H1 (cell line): ENCODE results near the gene MYO5A. TPM values are rescaled to one million over a fixed set of nuclear protein-coding genes. Genes with fewer than 3 reads are reported as not detected.

Source experiments
- CTCF ChIA-PET: fragments of 300-600 bp; sonication (Branson Sonifier 250); formaldehyde crosslinking; loops from one replicate; lab custom pipeline; 2021; ENCODE audit not compliant: partially characterized antibody; lab: Charles Lee
- POLR2A ChIA-PET: fragments of 300-600 bp; sonication (Branson Sonifier 250); formaldehyde crosslinking; loops from one replicate; lab custom pipeline; 2021; ENCODE audit warnings: inconsistent platforms; ENCODE audit not compliant: partially characterized antibody; lab: Charles Lee
- DNase-seq, 2 experiments: peaks; one replicate each; pipeline versions ENCODE4 v3.0.0 to v3.0.0-alpha.2; 2010 to 2022; ENCODE audit warnings: low spot score in 2 of 2, low read depth in 1 of 2, mixed read lengths in 1 of 2
- FAIRE-seq: peaks from 2 replicates; lab custom pipeline; 2011; peaks lifted over from hg19 to GRCh38; lab: Jason Lieb, UNC
- H2AFZ ChIP-seq: 2 replicates; pipeline ENCODE4 v1.8.1; 2012; ENCODE audit warnings: low read length, inconsistent platforms
- H2AK5ac ChIP-seq: 2 replicates; pipeline ENCODE4 v1.6.1; 2013; ENCODE audit warnings: low read depth, low read length
- H2BK120ac ChIP-seq: replicated peaks from 2 replicates; pipeline ENCODE3; 2013; ENCODE audit warnings: low read depth, low read length, inconsistent platforms
- H2BK12ac ChIP-seq: 2 replicates; pipeline ENCODE4 v1.6.1; 2013; ENCODE audit warnings: low read depth, low read length
- H2BK15ac ChIP-seq: 2 replicates; pipeline ENCODE4 v1.6.1; 2013; ENCODE audit warnings: low read length
- H2BK20ac ChIP-seq: 2 replicates; pipeline ENCODE4 v1.6.1; 2013; ENCODE audit warnings: low read length
- H2BK5ac ChIP-seq: 2 replicates; pipeline ENCODE4 v1.6.1; 2013; ENCODE audit warnings: low read depth, low read length
- H3K14ac ChIP-seq: 2 replicates; pipeline ENCODE4 v1.6.1; 2013; ENCODE audit warnings: inconsistent platforms; ENCODE audit not compliant: insufficient read length
- H3K18ac ChIP-seq: 2 replicates; pipeline ENCODE4 v1.6.1; 2013; ENCODE audit warnings: low read length; ENCODE audit errors: extremely low read depth
- H3K23ac ChIP-seq: 2 replicates; pipeline ENCODE4 v1.6.1; 2013; ENCODE audit warnings: inconsistent platforms; ENCODE audit not compliant: insufficient read length
- H3K23me2 ChIP-seq: 2 replicates; pipeline ENCODE4 v1.6.1; 2013; ENCODE audit warnings: low read depth, low read length
- H3K27ac ChIP-seq: 2 replicates; pipeline ENCODE4 v1.6.1; 2011; ENCODE audit warnings: low read depth, low read length, inconsistent platforms
- H3K27me3 ChIP-seq, 4 experiments: replicated peaks in 1 of 4; 1 replicate in 1 of 4; 2 replicates in 3 of 4; pipeline versions ENCODE4 v1.6.1 to v1.8.1; 2011 to 2013; ENCODE audit warnings: low read length in 3 of 4, mild to moderate bottlenecking in 3 of 4, inconsistent platforms in 2 of 4, mixed read lengths in 2 of 4, moderate library complexity in 1 of 4; ENCODE audit not compliant: control insufficient read depth in 3 of 4, insufficient read depth in 3 of 4; ENCODE audit errors: extremely low read depth in 1 of 4
- H3K36me3 ChIP-seq, 4 experiments: 2 replicates each; pipeline versions ENCODE4 v1.6.1 to v1.8.1; 2011 to 2013; ENCODE audit warnings: mild to moderate bottlenecking in 4 of 4, low read length in 3 of 4, moderate library complexity in 2 of 4, control low read depth in 1 of 4, inconsistent platforms in 1 of 4; ENCODE audit not compliant: insufficient read depth in 4 of 4, control insufficient read depth in 2 of 4
- H3K4ac ChIP-seq: replicated peaks from 2 replicates; pipeline ENCODE3; 2013; ENCODE audit warnings: low read length, low read depth, mixed read lengths, inconsistent platforms; ENCODE audit not compliant: insufficient read length
- H3K4me1 ChIP-seq, 4 experiments: replicated peaks in 1 of 4; 1 replicate in 1 of 4; 2 replicates in 3 of 4; pipeline versions ENCODE4 v1.6.1 to v1.8.1; 2011 to 2013; ENCODE audit warnings: low read length in 3 of 4, inconsistent platforms in 2 of 4, mixed read lengths in 1 of 4; ENCODE audit not compliant: insufficient read depth in 4 of 4, control insufficient read depth in 3 of 4
- H3K4me2 ChIP-seq, 2 experiments: 2 replicates each; pipeline versions ENCODE4 v1.6.1 to v1.8.1; 2011 to 2013; ENCODE audit warnings: low read depth in 2 of 2, low read length in 2 of 2, control low read depth in 1 of 2, inconsistent platforms in 1 of 2, mild to moderate bottlenecking in 1 of 2; ENCODE audit not compliant: insufficient read depth in 1 of 2
- H3K4me3 ChIP-seq, 4 experiments: fragments of 200-600, 300-600 bp in 1 of 4; sonication (generic), shearing (Covaris generic), sonication (Bioruptor Twin) in 1 of 4; 2 replicates each; pipeline versions ENCODE4 v1.5.1 to v1.8.1; 2011 to 2016; ENCODE audit warnings: low read length in 4 of 4, low read depth in 3 of 4, control low read depth in 2 of 4, inconsistent platforms in 2 of 4, mild to moderate bottlenecking in 2 of 4, mixed read lengths in 1 of 4, moderate library complexity in 1 of 4; ENCODE audit not compliant: insufficient read depth in 2 of 4; ENCODE audit errors: extremely low read depth in 1 of 4
- H3K56ac ChIP-seq: replicated peaks from 2 replicates; pipeline ENCODE3; 2013; ENCODE audit warnings: low read depth, mild to moderate bottlenecking, mixed read lengths, low read length, inconsistent platforms; ENCODE audit not compliant: insufficient read length
- H3K79me1 ChIP-seq: 2 replicates; pipeline ENCODE4 v1.6.1; 2013; ENCODE audit warnings: low read depth, low read length, control low read depth
- H3K79me2 ChIP-seq, 2 experiments: 2 replicates each; pipeline versions ENCODE4 v1.6.1 to v1.8.1; 2012 to 2013; ENCODE audit warnings: low read length in 2 of 2, mild to moderate bottlenecking in 2 of 2, inconsistent platforms in 1 of 2; ENCODE audit not compliant: insufficient read depth in 2 of 2, control insufficient read depth in 1 of 2
- H3K9ac ChIP-seq, 4 experiments: replicated peaks in 1 of 4; 1 replicate in 1 of 4; 2 replicates in 3 of 4; pipeline versions ENCODE4 v1.6.1 to v1.8.1; 2011 to 2013; ENCODE audit warnings: low read depth in 3 of 4, low read length in 3 of 4, control low read depth in 2 of 4, mild to moderate bottlenecking in 2 of 4, moderate library complexity in 2 of 4, inconsistent platforms in 1 of 4; ENCODE audit errors: extremely low read depth in 1 of 4
- H3K9me3 ChIP-seq, 2 experiments: 2 replicates each; pipeline versions ENCODE4 v1.6.1 to v1.8.1; 2012 to 2013; ENCODE audit warnings: mild to moderate bottlenecking in 2 of 2, moderate library complexity in 2 of 2, control low read depth in 1 of 2, inconsistent platforms in 1 of 2, low read depth in 1 of 2, low read length in 1 of 2, mixed read lengths in 1 of 2; ENCODE audit not compliant: insufficient read depth in 2 of 2
- H4K20me1 ChIP-seq, 2 experiments: replicated peaks in 1 of 2; 2 replicates each; pipeline versions ENCODE3 to v1.8.1; 2011 to 2013; ENCODE audit warnings: inconsistent platforms in 2 of 2, low read length in 2 of 2, mild to moderate bottlenecking in 1 of 2; ENCODE audit not compliant: insufficient read depth in 2 of 2, control insufficient read depth in 1 of 2
- H4K5ac ChIP-seq: 2 replicates; pipeline ENCODE4 v1.6.1; 2013; ENCODE audit warnings: low read length, low read depth, mixed read lengths, inconsistent platforms; ENCODE audit not compliant: insufficient read length
- H4K8ac ChIP-seq: 2 replicates; pipeline ENCODE4 v1.8.0; 2013; ENCODE audit warnings: mild to moderate bottlenecking, moderate library complexity, low read length, inconsistent platforms; ENCODE audit not compliant: insufficient read depth; ENCODE audit errors: extremely low read depth
- H4K91ac ChIP-seq: replicated peaks from 2 replicates; pipeline ENCODE3; 2013; ENCODE audit warnings: low read length, mixed read lengths, inconsistent platforms; ENCODE audit not compliant: insufficient read length
- KDM5A ChIP-seq: fragments of 200-600 bp; IDR thresholded peaks from 2 replicates; pipeline ENCODE4 v1.7.1; 2012; ENCODE audit warnings: mild to moderate bottlenecking, low read length, inconsistent platforms, mixed read lengths
- SP1 ChIP-seq: IDR thresholded peaks from 2 replicates; pipeline ENCODE4 v1.6.1; 2011; ENCODE audit warnings: low read depth, low read length
- SRF ChIP-seq: IDR thresholded peaks from 2 replicates; pipeline ENCODE4 v1.6.1; 2011; ENCODE audit warnings: mild to moderate bottlenecking, low read depth, low read length, moderate library complexity
- WGBS, 2 experiments: shearing (Covaris generic) in 1 of 2; methylation state at CpG; one replicate each; pipeline versions ENCODE4 v1.1.6 to v1.1.7; 2013 to 2015; ENCODE audit warnings: low lambda C conversion rate in 2 of 2, mixed read lengths in 2 of 2, inconsistent platforms in 1 of 2, low coverage in 1 of 2, missing lambda C conversion rate in 1 of 2; ENCODE audit not compliant: insufficient replicate concordance in 2 of 2, insufficient coverage in 1 of 2, insufficient read length in 1 of 2; ENCODE audit errors: extremely low coverage in 1 of 2, missing lambda C conversion rate in 1 of 2; 5-methylcytosine and 5-hydroxymethylcytosine counted together
- polyA plus RNA-seq, 7 experiments: library from polyadenylated mRNA; depleted of rRNA in 3 of 7; stranded (reverse) in 5 of 7; unstranded in 2 of 7; fragments of >200 nt in 5 of 7; fragments of 200-250 nt in 2 of 7; gene quantifications; 1 replicate in 5 of 7; 2 replicates in 1 of 7; 4 replicates in 1 of 7; pipeline versions ENCODE4 v1.2.1 to v1.2.3, GENCODE V29; 2011 to 2013; ENCODE audit warnings: missing spikeins in 2 of 7, mixed read lengths in 2 of 7
- total RNA-seq: library from RNA; stranded (reverse); fragmentation: NEBNext Ultra II Directional; extraction: Animal tissue kit (Norgen Biotek cat#: 25700); gene quantifications from 2 replicates; pipeline ENCODE4 v1.2.1, GENCODE V29; 2021

MYO5A gene
- total and polyA plus RNA-seq, 2 of the 8 experiments (the other 6 are each of a cell fraction or from before 2014, with no cell fraction given): 11.4 to 24.7 TPM

DNA sequence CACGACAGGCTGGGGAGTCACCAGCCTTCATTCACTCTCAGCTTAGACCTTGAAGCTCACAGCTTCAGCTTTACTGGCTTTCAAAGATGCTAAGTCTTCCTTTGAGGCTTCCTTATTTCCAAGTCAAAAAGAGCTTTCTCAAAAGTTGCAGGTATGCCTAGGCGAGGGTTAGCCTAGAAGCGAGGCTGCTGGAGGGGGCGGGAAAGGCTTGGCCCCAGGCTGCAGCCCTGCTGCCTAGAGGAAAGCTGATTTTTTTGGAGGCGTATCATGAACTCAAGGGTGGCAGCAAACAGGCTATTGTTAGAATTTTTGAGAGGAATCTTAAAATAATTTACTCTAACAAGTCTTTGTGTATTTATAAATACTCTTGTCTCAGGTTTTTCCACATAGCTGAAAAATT, 270.2 kb downstream of the MYO5A start:
- H2AFZ ChIP-seq: no peak overlapping the region
- H2AK5ac ChIP-seq: no peak overlapping the region
- H4K20me1 ChIP-seq: peaks cover 0 to 1% of the 10 kb centered on the region in 2 experiments
- no peaks in the 10 kb centered on the region for H3K27me3 ChIP-seq
- no peaks in the 10 kb centered on the region; the same call in 1 of the 2 replicates for H3K79me1 ChIP-seq
- no peak overlapping the region for H3K27ac ChIP-seq
- no peak overlapping the region for H3K4ac ChIP-seq
- WGBS, 2 experiments: 88% methylated on average over 5 of the region's 5 CpGs; no CpG with 5 or more reads in 1 of the 2 experiments
- H4K5ac ChIP-seq: no peak overlapping the region
- 0 out of 2 replicates have a peak overlapping the region, but pooled peaks have one; percentile 5 for H2BK12ac ChIP-seq
- no peaks in the 10 kb centered on the region for H3K79me2 ChIP-seq
- no peak overlapping the region for H2BK20ac ChIP-seq
- no peak overlapping the region for H4K91ac ChIP-seq
- H3K36me3 ChIP-seq: peaks cover 0 to 13% (median 7%) of the 10 kb centered on the region in 4 experiments; a peak in 7 of 8 replicates
- H3K9ac ChIP-seq: no peak overlapping the region
- peak overlapping the region; percentile 32; the same call in 1 of the 2 replicates for H2BK15ac ChIP-seq
- no peak overlapping the region for H2BK120ac ChIP-seq
- H3K56ac ChIP-seq: no peak overlapping the region
- CTCF ChIA-PET: interaction anchor here (0.8 to 5.6 kb wide), 13 partner anchors 10 to 476 kb away, joined by 3 to 59 read pairs (median 6); partner anchors contain the start of gene ATOSA
- peaks cover 19 to 32% (median 23%) of the 10 kb centered on the region in 4 experiments for H3K4me1 ChIP-seq
- POLR2A ChIA-PET: interaction anchor here (1.3 kb wide), 1 partner anchor 287 kb away, joined by 4 read pairs; no protein-coding TSS in a partner anchor
- H3K23me2 ChIP-seq: no peaks in the 10 kb centered on the region
- H3K9me3 ChIP-seq: no peaks in the 10 kb centered on the region
- H3K14ac ChIP-seq: no peak overlapping the region
- H4K8ac ChIP-seq: no peak overlapping the region
- DNase-seq (no peak), FAIRE-seq (no peak)
- no peak for TF ChIP-seq SRF
- no peak for TF ChIP-seq KDM5A
- no peak for TF ChIP-seq SP1
- no peak overlapping the region for H3K18ac ChIP-seq
- no peak overlapping the region for H3K23ac ChIP-seq
- no peak overlapping the region for H3K4me3 ChIP-seq
- H3K4me2 ChIP-seq: no peak overlapping the region
- no peak overlapping the region for H2BK5ac ChIP-seq
